Natural killer cell (primary cell): ENCODE results near the gene LACC1. TPM values are rescaled to one million over a fixed set of nuclear protein-coding genes. Genes with fewer than 3 reads are reported as not detected.

ENCODE experiments used
- ATAC-seq, 3 donors: fragments of 150-1000 bp in 2 of 3; fragments of 200-7000 bp in 1 of 3; cut with Tn5 transposase; 1 replicate in 1 of 3; 2 replicates in 2 of 3; pipeline ENCODE4 v1.10.0; 2021; ENCODE audit warnings: mild to moderate bottlenecking in 2 of 3, moderate library complexity in 2 of 3
- DNase-seq, 2 donors: peaks; one replicate each; pipeline versions ENCODE4 v3.0.0 to v3.0.0-alpha.2; 2013 to 2021; ENCODE audit warnings: mixed read lengths in 1 of 2
- H3K27ac ChIP-seq: one replicate; pipeline ENCODE4 v1.5.1; 2013; ENCODE audit warnings: mild to moderate bottlenecking, low read length
- H3K27me3 ChIP-seq: one replicate; pipeline ENCODE4 v1.6.1; 2013; ENCODE audit warnings: low read length; ENCODE audit not compliant: control insufficient read depth, insufficient read depth
- H3K36me3 ChIP-seq: one replicate; pipeline ENCODE4 v1.6.1; 2013; ENCODE audit warnings: low read length; ENCODE audit not compliant: control insufficient read depth, insufficient read depth
- H3K4me1 ChIP-seq: one replicate; pipeline ENCODE4 v1.6.1; 2013; ENCODE audit warnings: low read length; ENCODE audit not compliant: control insufficient read depth, insufficient read depth
- H3K4me3 ChIP-seq: one replicate; pipeline ENCODE4 v1.5.1; 2013; ENCODE audit warnings: low read length
- H3K9me3 ChIP-seq: one replicate; pipeline ENCODE4 v1.6.1; 2013; ENCODE audit warnings: low read length; ENCODE audit not compliant: control insufficient read depth, insufficient read depth
- H3K27ac Mint-ChIP-seq, 2 donors: one replicate each; pipeline ENCODE4 v1.8.0; 2022; ENCODE audit warnings: mild to moderate bottlenecking in 2 of 2, mixed read lengths in 2 of 2, moderate library complexity in 1 of 2
- H3K27me3 Mint-ChIP-seq, 2 donors: one replicate each; pipeline ENCODE4 v1.8.0; 2022; ENCODE audit warnings: low read depth in 2 of 2, mixed read lengths in 2 of 2
- H3K36me3 Mint-ChIP-seq: one replicate; pipeline ENCODE4 v1.8.0; 2022; ENCODE audit warnings: mixed read lengths
- H3K4me1 Mint-ChIP-seq, 2 donors: one replicate each; pipeline ENCODE4 v1.8.0; 2022; ENCODE audit warnings: mixed read lengths in 2 of 2
- H3K4me3 Mint-ChIP-seq: one replicate; pipeline ENCODE4 v1.8.0; 2022; ENCODE audit warnings: mild to moderate bottlenecking, moderate library complexity, mixed read lengths
- H3K9me3 Mint-ChIP-seq, 2 donors: one replicate each; pipeline ENCODE4 v1.8.0; 2022; ENCODE audit warnings: mixed read lengths in 2 of 2
- WGBS: methylation state at CpG from one replicate; pipeline ENCODE4 v1.1.7; 2013; ENCODE audit warnings: missing lambda C conversion rate; ENCODE audit not compliant: insufficient coverage; 5-methylcytosine and 5-hydroxymethylcytosine counted together
- intact Hi-C: fragments of 100-400 bp; cut with micrococcal nuclease; formaldehyde crosslinking; loops from one replicate; pipeline ENCODE4 v1.14.2; 2022
- total RNA-seq, 4 donors: library from RNA; stranded (reverse); fragments of 120-200 nt in 1 of 4; gene quantifications; one replicate each; pipeline versions ENCODE4 v1.2.3 to v1.2.4, GENCODE V29; 2013 to 2022
- TF ChIP-seq, protein P1 (sequence below): fragments of 200-600 bp; IDR thresholded peaks from one replicate; pipeline ENCODE4 v1.8.0; 2022; ENCODE audit warnings: antibody characterized with exemption

The LACC1 gene
- total RNA-seq, 3 donors from 2014 or later (not counting 1 experiment from before 2014, with no cell fraction given): 1.1 to 4.3 (median 2.8) TPM

GRCh38 chr13:43880214-43880855 is 631 bp downstream of the LACC1 start:
- Histone ChIP-seq H3K27me3 (no peaks in the 10 kb centered on the region), H3K36me3 (no peaks in the 10 kb centered on the region), H3K4me3 (peak overlapping the region; percentile 64), H3K27ac (peak overlapping the region; percentile 69), H3K9me3 (no peaks in the 10 kb centered on the region), H3K4me1 (peaks cover 12% of the 10 kb centered on the region)
- H3K4me1 Mint-ChIP-seq: peaks cover 16 to 28% of the 10 kb centered on the region in 2 donors
- DNase-seq (peak in 1 of 2 donors; percentile 7), ATAC-seq (no peak)
- 53% methylated on average over 14 of the region's 15 CpGs for WGBS
- intact Hi-C loops: no loop called here
- no peaks in the 10 kb centered on the region for H3K36me3 Mint-ChIP-seq
- H3K4me3 Mint-ChIP-seq: peak overlapping the region; percentile 93
- H3K27ac Mint-ChIP-seq: peak overlapping the region; percentile 83 to 97
- TF ChIP-seq, protein P1, sequence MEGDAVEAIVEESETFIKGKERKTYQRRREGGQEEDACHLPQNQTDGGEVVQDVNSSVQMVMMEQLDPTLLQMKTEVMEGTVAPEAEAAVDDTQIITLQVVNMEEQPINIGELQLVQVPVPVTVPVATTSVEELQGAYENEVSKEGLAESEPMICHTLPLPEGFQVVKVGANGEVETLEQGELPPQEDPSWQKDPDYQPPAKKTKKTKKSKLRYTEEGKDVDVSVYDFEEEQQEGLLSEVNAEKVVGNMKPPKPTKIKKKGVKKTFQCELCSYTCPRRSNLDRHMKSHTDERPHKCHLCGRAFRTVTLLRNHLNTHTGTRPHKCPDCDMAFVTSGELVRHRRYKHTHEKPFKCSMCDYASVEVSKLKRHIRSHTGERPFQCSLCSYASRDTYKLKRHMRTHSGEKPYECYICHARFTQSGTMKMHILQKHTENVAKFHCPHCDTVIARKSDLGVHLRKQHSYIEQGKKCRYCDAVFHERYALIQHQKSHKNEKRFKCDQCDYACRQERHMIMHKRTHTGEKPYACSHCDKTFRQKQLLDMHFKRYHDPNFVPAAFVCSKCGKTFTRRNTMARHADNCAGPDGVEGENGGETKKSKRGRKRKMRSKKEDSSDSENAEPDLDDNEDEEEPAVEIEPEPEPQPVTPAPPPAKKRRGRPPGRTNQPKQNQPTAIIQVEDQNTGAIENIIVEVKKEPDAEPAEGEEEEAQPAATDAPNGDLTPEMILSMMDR: no peak
- no peaks in the 10 kb centered on the region for H3K9me3 Mint-ChIP-seq
- no peaks in the 10 kb centered on the region for H3K27me3 Mint-ChIP-seq

- Mint-ChIP-seq H3K9me3 (no peaks in the 10 kb centered on the region), H3K27me3 (no peaks in the 10 kb centered on the region), H3K4me3 (peak overlapping the region; percentile 56), H3K36me3 (no peaks in the 10 kb centered on the region), H3K27ac (peak overlapping the region; percentile 83 to 97), H3K4me1 (peaks cover 16 to 28% of the 10 kb centered on the region in 2 donors)
- Histone ChIP-seq H3K4me1 (peaks cover 12% of the 10 kb centered on the region), H3K27ac (no peak overlapping the region), H3K36me3 (no peaks in the 10 kb centered on the region), H3K9me3 (no peaks in the 10 kb centered on the region), H3K4me3 (no peak overlapping the region), H3K27me3 (no peaks in the 10 kb centered on the region)
- no peak for DNase-seq
- TF ChIP-seq, protein P1: no peak
- intact Hi-C loops: no loop called here
- no peak for ATAC-seq
These were observed 1.2 kb downstream of the LACC1 start for GRCh38 chr13:43880926-43881325.

GRCh38 chr13:43881580-43881979 is 1.9 kb downstream of the LACC1 start:
- peak overlapping the region; percentile 55 for H3K4me3 Mint-ChIP-seq
- H3K4me3 ChIP-seq: no peak overlapping the region
- TF ChIP-seq, protein P1: no peak
- no peaks in the 10 kb centered on the region for H3K36me3 Mint-ChIP-seq
- no peak overlapping the region for H3K27ac Mint-ChIP-seq
- H3K9me3 ChIP-seq: no peaks in the 10 kb centered on the region
- H3K27me3 Mint-ChIP-seq: no peaks in the 10 kb centered on the region
- peaks cover 12% of the 10 kb centered on the region for H3K4me1 ChIP-seq
- no peaks in the 10 kb centered on the region for H3K27me3 ChIP-seq
- intact Hi-C loops: no loop called here
- ATAC-seq: no peak
- H3K9me3 Mint-ChIP-seq: no peaks in the 10 kb centered on the region
- DNase-seq: no peak
- no peaks in the 10 kb centered on the region for H3K36me3 ChIP-seq
- H3K27ac ChIP-seq: no peak overlapping the region
- H3K4me1 Mint-ChIP-seq: peaks cover 16 to 28% of the 10 kb centered on the region in 2 donors

DNA sequence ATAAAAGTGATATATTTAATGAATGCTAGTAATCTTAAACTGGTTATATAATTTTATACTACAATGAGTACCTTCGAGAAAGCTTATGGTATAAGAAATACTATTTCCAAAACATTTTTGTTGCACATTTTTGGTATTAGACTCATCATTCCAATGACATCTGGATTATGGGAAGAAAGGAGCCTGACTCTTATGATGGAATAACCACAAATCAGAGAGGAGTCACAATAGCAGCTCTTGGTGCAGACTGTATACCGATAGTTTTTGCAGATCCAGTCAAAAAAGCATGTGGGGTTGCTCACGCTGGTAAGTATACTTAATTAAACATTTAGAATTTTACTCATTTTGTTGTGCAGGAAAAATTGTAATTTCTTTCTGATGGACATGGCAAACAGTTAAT is 3.9 kb downstream of the LACC1 start:
- Histone ChIP-seq H3K4me3 (no peak overlapping the region), H3K27me3 (no peaks in the 10 kb centered on the region), H3K36me3 (no peaks in the 10 kb centered on the region), H3K4me1 (peaks cover 11% of the 10 kb centered on the region), H3K9me3 (no peaks in the 10 kb centered on the region), H3K27ac (no peak overlapping the region)
- no peak overlapping the region for H3K27ac Mint-ChIP-seq
- intact Hi-C loops: no loop called here
- WGBS: 100% methylated on average over 1 of the region's 3 CpGs
- DNase-seq (no peak), ATAC-seq (no peak)
- H3K4me1 Mint-ChIP-seq: peaks cover 10 to 20% of the 10 kb centered on the region in 2 donors
- H3K9me3 Mint-ChIP-seq: no peaks in the 10 kb centered on the region
- TF ChIP-seq, protein P1: no peak
- H3K27me3 Mint-ChIP-seq: no peaks in the 10 kb centered on the region
- H3K4me3 Mint-ChIP-seq: no peak overlapping the region
- H3K36me3 Mint-ChIP-seq: no peaks in the 10 kb centered on the region
